DMS53 treated with DMSO at 0.1 percent for 48 hours (cell line): Measurements from ENCODE around the gene GEMIN5.
A peak's percentile ranks its signal among the peaks of the same experiment; 100 is the strongest.

Experiments
- DNase-seq: peaks from one replicate; lab custom pipeline; 2025; ENCODE audit not compliant: unreplicated experiment; lab: John Stamatoyannopoulos, UW

GEMIN5 gene

GRCh38 chr5:154884424-154884823, 53.6 kb downstream of the GEMIN5 start:
- DNase-seq: no peak

- no peak for DNase-seq
These were observed 56.0 kb downstream of the GEMIN5 start for GRCh38 chr5:154881986-154882385.

GRCh38 chr5:154878642-154879335, 59.2 kb downstream of the GEMIN5 start:
- no peak for DNase-seq

- no peak for DNase-seq
These were observed 64.2 kb downstream of the GEMIN5 start for GRCh38 chr5:154873791-154874331.

GRCh38 chr5:154871734-154872133, 66.3 kb downstream of the GEMIN5 start:
- DNase-seq: no peak

GRCh38 chr5:154868702-154869101, 69.3 kb downstream of the GEMIN5 start:
- no peak for DNase-seq

- DNase-seq: no peak
These were observed 71.2 kb downstream of the GEMIN5 start for GRCh38 chr5:154866841-154867240.

GRCh38 chr5:154865466-154866184, 72.4 kb downstream of the GEMIN5 start:
- no peak for DNase-seq

GRCh38 chr5:154863291-154864080, 74.5 kb downstream of the GEMIN5 start:
- DNase-seq: no peak

- DNase-seq: no peak
These were observed 75.2 kb downstream of the GEMIN5 start for GRCh38 chr5:154862766-154863165.

- no peak for DNase-seq
These were observed 76.1 kb downstream of the GEMIN5 start for GRCh38 chr5:154861946-154862345.

- no peak for DNase-seq
These were observed 77.2 kb downstream of the GEMIN5 start for GRCh38 chr5:154860765-154861164.

GRCh38 chr5:154860123-154860522, 77.9 kb downstream of the GEMIN5 start:
- DNase-seq: no peak

- peak; percentile 18 for DNase-seq
These were observed 78.8 kb downstream of the GEMIN5 start for GRCh38 chr5:154858972-154859871.

GRCh38 chr5:154858297-154858971, 79.6 kb downstream of the GEMIN5 start, which contains the start of gene CNOT8:
Gene CNOT8, plus strand, starts transcription at chr5:154858627. Its CDS starts 4,652 bp downstream, at chr5:154863279.
- DNase-seq: peak; percentile 95

- DNase-seq: peak; percentile 95
These were observed 80.3 kb downstream of the GEMIN5 start for GRCh38 chr5:154857530-154858296.

- no peak for DNase-seq
These were observed 86.7 kb downstream of the GEMIN5 start for GRCh38 chr5:154851351-154851750.

- no peak for DNase-seq
These were observed 87.6 kb downstream of the GEMIN5 start, which contains the start of gene FAXDC2 for GRCh38 chr5:154850255-154851062. Gene FAXDC2, minus strand, starts transcription at chr5:154850603. Its CDS starts 12,425 bp downstream, at chr5:154838178.
